DND-41 (cell line): ENCODE data around the gene MRPS35.

ENCODE experiments used
- ATAC-seq: fragments of 200-7000 bp; cut with Tn5 transposase; 3 replicates; pipeline ENCODE4 v1.9.1; 2021; ENCODE audit warnings: low read depth; ENCODE audit not compliant: insufficient read depth
- DNase-seq: peaks from one replicate; pipeline ENCODE4 v3.0.0-alpha.2; 2020
- H2AFZ ChIP-seq: 2 replicates; pipeline ENCODE4 v1.6.0; 2012; ENCODE audit warnings: low read depth, low read length
- H3K27ac ChIP-seq: 2 replicates; pipeline ENCODE4 v1.5.1; 2012; ENCODE audit warnings: low read length, inconsistent platforms
- H3K27me3 ChIP-seq: fragments of 200-600 bp; sonication (generic); 2 replicates; pipeline ENCODE4 v1.6.0; 2012; ENCODE audit warnings: low read length, mild to moderate bottlenecking, inconsistent platforms; ENCODE audit not compliant: insufficient read depth, poor library complexity
- H3K36me3 ChIP-seq: 2 replicates; pipeline ENCODE4 v1.5.1; 2012; ENCODE audit warnings: low read length, inconsistent platforms; ENCODE audit not compliant: insufficient read depth
- H3K4me1 ChIP-seq: 2 replicates; pipeline ENCODE4 v1.5.1; 2012; ENCODE audit warnings: mild to moderate bottlenecking, low read length; ENCODE audit not compliant: insufficient read depth
- H3K4me2 ChIP-seq: 2 replicates; pipeline ENCODE4 v1.6.0; 2012; ENCODE audit warnings: mild to moderate bottlenecking, moderate library complexity, low read length, inconsistent platforms; ENCODE audit not compliant: insufficient read depth
- H3K4me3 ChIP-seq, 2 experiments: fragments of 200-600 bp in 1 of 2; shearing (Covaris generic) in 1 of 2; 2 replicates each; pipeline ENCODE4 v1.5.1; 2012 to 2016; ENCODE audit warnings: inconsistent platforms in 2 of 2, low read length in 2 of 2, mild to moderate bottlenecking in 2 of 2, low read depth in 1 of 2, moderate library complexity in 1 of 2
- H3K79me2 ChIP-seq: 2 replicates; pipeline ENCODE4 v1.6.0; 2012; ENCODE audit warnings: low read length, inconsistent platforms; ENCODE audit not compliant: insufficient read depth
- H3K9ac ChIP-seq: 2 replicates; pipeline ENCODE4 v1.6.0; 2012; ENCODE audit warnings: low read depth, mild to moderate bottlenecking, inconsistent platforms, low read length, moderate library complexity
- H3K9me3 ChIP-seq: 2 replicates; pipeline ENCODE4 v1.5.1; 2012; ENCODE audit warnings: low read length, moderate library complexity, mild to moderate bottlenecking, inconsistent platforms; ENCODE audit not compliant: insufficient read depth, severe bottlenecking
- H4K20me1 ChIP-seq: 2 replicates; pipeline ENCODE4 v1.6.0; 2012; ENCODE audit warnings: low read length; ENCODE audit not compliant: insufficient read depth
- CTCF ChIP-seq: IDR thresholded peaks from 2 replicates; pipeline ENCODE4 v1.5.1; 2012; ENCODE audit warnings: borderline replicate concordance, low read length, moderate library complexity, mild to moderate bottlenecking; ENCODE audit not compliant: poor library complexity, severe bottlenecking; ENCODE audit errors: extremely low read depth
- EZH2 ChIP-seq: IDR thresholded peaks from 3 replicates; pipeline ENCODE4 v1.6.1; 2012; ENCODE audit warnings: borderline replicate concordance, low read depth, mild to moderate bottlenecking, moderate library complexity, low read length, inconsistent platforms; ENCODE audit not compliant: severe bottlenecking

MRPS35 gene

GRCh38 chr12:27667540-27667939, 43.1 kb upstream of the MRPS35 start:
- TF ChIP-seq CTCF: no peak
- no peak for TF ChIP-seq EZH2
- Histone ChIP-seq H2AFZ (no peak overlapping the region), H3K4me3 (no peak overlapping the region), H3K79me2 (no peaks in the 10 kb centered on the region), H3K9ac (no peak overlapping the region), H3K27ac (no peak overlapping the region), H4K20me1 (no peaks in the 10 kb centered on the region), H3K9me3 (no peaks in the 10 kb centered on the region), H3K4me1 (no peaks in the 10 kb centered on the region), H3K27me3 (no peaks in the 10 kb centered on the region), H3K36me3 (no peaks in the 10 kb centered on the region), H3K4me2 (no peak overlapping the region)
- no peak for DNase-seq
- no peak for ATAC-seq

DNA sequence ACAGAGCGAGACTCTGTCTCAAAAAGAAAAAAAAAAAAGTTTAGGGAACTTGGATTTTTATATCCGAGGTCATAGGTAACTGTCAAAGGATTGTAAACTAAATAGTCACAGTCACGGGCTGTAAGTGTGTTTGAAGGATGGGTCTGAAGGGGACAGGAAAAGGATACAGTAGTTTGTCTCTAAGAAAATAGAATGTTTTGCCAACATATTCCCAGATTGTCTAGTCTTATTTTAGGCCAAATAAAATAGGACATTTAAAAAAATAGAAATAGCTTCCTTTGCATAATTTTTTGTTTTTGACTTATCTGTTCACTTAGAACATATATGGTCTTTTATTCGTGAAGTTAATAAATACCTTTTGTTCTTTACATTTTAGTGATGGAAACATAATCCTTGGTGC, 38.6 kb upstream of the MRPS35 start:
- no peak overlapping the region for H3K27ac ChIP-seq
- H3K79me2 ChIP-seq: no peaks in the 10 kb centered on the region
- peaks cover 1% of the 10 kb centered on the region for H3K27me3 ChIP-seq
- H2AFZ ChIP-seq: no peak overlapping the region
- H3K9me3 ChIP-seq: no peaks in the 10 kb centered on the region
- no peak overlapping the region for H3K4me3 ChIP-seq
- H3K36me3 ChIP-seq: no peaks in the 10 kb centered on the region
- no peak overlapping the region for H3K4me2 ChIP-seq
- H3K9ac ChIP-seq: no peak overlapping the region
- TF ChIP-seq EZH2 (no peak), CTCF (no peak)
- no peak for DNase-seq
- H4K20me1 ChIP-seq: no peaks in the 10 kb centered on the region
- no peaks in the 10 kb centered on the region for H3K4me1 ChIP-seq
- no peak for ATAC-seq

DNA sequence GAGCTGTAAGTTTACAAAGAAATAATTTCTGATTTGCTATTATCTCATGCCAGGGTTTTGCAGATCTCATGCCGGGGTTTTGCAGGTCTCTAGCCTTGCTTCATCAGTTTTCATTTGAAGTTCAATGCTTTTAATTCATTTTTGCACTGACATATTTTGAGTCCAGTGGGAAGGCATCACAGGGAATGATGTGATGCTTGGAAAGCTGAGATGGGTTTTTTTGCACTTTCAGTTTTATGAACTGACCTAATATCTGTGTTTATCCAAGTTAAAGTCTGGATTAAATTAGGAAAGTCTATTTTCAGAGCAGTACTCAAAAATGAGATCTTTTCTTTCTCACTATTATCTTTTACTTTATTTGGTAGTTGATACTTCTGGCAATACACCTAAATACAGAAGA, 38.0 kb upstream of the MRPS35 start:
- Histone ChIP-seq H3K79me2 (no peaks in the 10 kb centered on the region), H4K20me1 (no peaks in the 10 kb centered on the region), H3K4me1 (no peaks in the 10 kb centered on the region), H3K9ac (no peak overlapping the region), H3K36me3 (no peaks in the 10 kb centered on the region), H3K4me3 (no peak overlapping the region), H2AFZ (no peak overlapping the region), H3K9me3 (no peaks in the 10 kb centered on the region), H3K27me3 (peaks cover 4% of the 10 kb centered on the region), H3K4me2 (no peak overlapping the region), H3K27ac (no peak overlapping the region)
- no peak for TF ChIP-seq EZH2
- TF ChIP-seq CTCF: no peak
- ATAC-seq: no peak
- no peak for DNase-seq

- Histone ChIP-seq H3K9me3 (no peaks in the 10 kb centered on the region), H3K79me2 (no peaks in the 10 kb centered on the region), H3K9ac (no peak overlapping the region), H3K27me3 (peaks cover 4% of the 10 kb centered on the region), H3K4me1 (no peaks in the 10 kb centered on the region), H3K36me3 (no peaks in the 10 kb centered on the region), H4K20me1 (no peaks in the 10 kb centered on the region), H3K4me3 (no peak overlapping the region), H2AFZ (no peak overlapping the region), H3K27ac (no peak overlapping the region), H3K4me2 (no peak overlapping the region)
- DNase-seq (no peak), ATAC-seq (no peak)
- TF ChIP-seq EZH2 (no peak), CTCF (no peak)
Observed at GRCh38 chr12:27673101-27673718, 37.4 kb upstream of the MRPS35 start.
